Loucy (cell line): ENCODE data around the gene CPSF4L.
A peak's percentile ranks its signal among the peaks of the same experiment; 100 is the strongest.

Source experiments
- H2AFZ ChIP-seq: fragments of 200-600 bp; sonication (generic); 2 replicates; pipeline ENCODE4 v1.6.0; 2016; ENCODE audit warnings: antibody characterized with exemption, mild to moderate bottlenecking, low read length, moderate library complexity
- H3F3A ChIP-seq: fragments of 200-600 bp; 2 replicates; pipeline ENCODE4 v1.6.0; 2016; ENCODE audit warnings: antibody characterized with exemption, low read depth, mild to moderate bottlenecking
- H3K27me3 ChIP-seq: fragments of 200-600 bp; sonication (generic); 2 replicates; pipeline ENCODE4 v1.6.1; 2014; ENCODE audit warnings: low read length, mild to moderate bottlenecking; ENCODE audit not compliant: insufficient read depth, poor library complexity, severe bottlenecking
- H3K36me3 ChIP-seq: fragments of 200-600 bp; sonication (generic); 2 replicates; pipeline ENCODE4 v1.6.1; 2016; ENCODE audit warnings: low read length; ENCODE audit not compliant: insufficient read depth
- H3K4me1 ChIP-seq: fragments of 200-600 bp; sonication (generic); 2 replicates; pipeline ENCODE4 v1.5.1; 2014; ENCODE audit warnings: low read length, mild to moderate bottlenecking; ENCODE audit not compliant: insufficient read depth, poor library complexity, severe bottlenecking
- H3K4me2 ChIP-seq: fragments of 200-600 bp; sonication (generic); 2 replicates; pipeline ENCODE4 v1.6.0; 2014; ENCODE audit warnings: antibody characterized with exemption, low read length, low read depth, mild to moderate bottlenecking; ENCODE audit not compliant: poor library complexity, severe bottlenecking
- H3K4me3 ChIP-seq: fragments of 200-600 bp; sonication (generic); 2 replicates; pipeline ENCODE4 v1.5.1; 2014; ENCODE audit warnings: low read length, mild to moderate bottlenecking, mixed read lengths; ENCODE audit not compliant: poor library complexity, severe bottlenecking
- H3K79me2 ChIP-seq: fragments of 200-600 bp; sonication (generic); 2 replicates; pipeline ENCODE4 v1.6.1; 2014; ENCODE audit warnings: low read length; ENCODE audit not compliant: insufficient read depth
- H3K9ac ChIP-seq: fragments of 200-600 bp; sonication (generic); 2 replicates; pipeline ENCODE4 v1.6.0; 2014; ENCODE audit warnings: mild to moderate bottlenecking, low read depth, low read length, moderate library complexity; ENCODE audit not compliant: poor library complexity, severe bottlenecking
- H3K9me2 ChIP-seq: fragments of 200-600 bp; sonication (generic); replicated peaks from 2 replicates; pipeline ENCODE4 v1.6.1; 2016; ENCODE audit warnings: low read depth, low read length, mixed read lengths
- H3K9me3 ChIP-seq: fragments of 200-600 bp; sonication (generic); 2 replicates; pipeline ENCODE4 v1.6.1; 2014; ENCODE audit warnings: mild to moderate bottlenecking, antibody characterized with exemption, low read length, low read depth; ENCODE audit not compliant: insufficient read depth
- H4K20me1 ChIP-seq: fragments of 200-600 bp; sonication (generic); 2 replicates; pipeline ENCODE4 v1.6.0; 2014; ENCODE audit warnings: antibody characterized with exemption, low read length, mild to moderate bottlenecking; ENCODE audit not compliant: insufficient read depth, poor library complexity, severe bottlenecking
- EZH2phosphoT487 ChIP-seq: fragments of 200-600 bp; IDR thresholded peaks from 2 replicates; pipeline ENCODE4 v1.6.1; 2018; ENCODE audit warnings: antibody characterized with exemption, mild to moderate bottlenecking, moderate library complexity, borderline replicate concordance
- TF ChIP-seq, protein P1 (sequence below): fragments of 200-600 bp; sonication (generic); conservative IDR thresholded peaks from 2 replicates; pipeline ENCODE4 v1.5.1; 2014; ENCODE audit warnings: mild to moderate bottlenecking, antibody characterized with exemption, low read length

The CPSF4L gene

GRCh38 chr17:73293480-73293911 is 31.8 kb upstream of the CPSF4L start:
- Histone ChIP-seq H3K9me2 (no peaks in the 10 kb centered on the region), H3K36me3 (no peaks in the 10 kb centered on the region), H3K27me3 (no peaks in the 10 kb centered on the region), H3K9ac (no peak overlapping the region), H4K20me1 (no peaks in the 10 kb centered on the region), H3K4me1 (peaks cover 22% of the 10 kb centered on the region), H3K4me2 (no peak overlapping the region), H3K4me3 (no peak overlapping the region), H3F3A (no peaks in the 10 kb centered on the region), H3K9me3 (no peaks in the 10 kb centered on the region), H3K79me2 (no peaks in the 10 kb centered on the region), H2AFZ (no peak overlapping the region)
- TF ChIP-seq EZH2phosphoT487 = no peak
- TF ChIP-seq, protein P1, sequence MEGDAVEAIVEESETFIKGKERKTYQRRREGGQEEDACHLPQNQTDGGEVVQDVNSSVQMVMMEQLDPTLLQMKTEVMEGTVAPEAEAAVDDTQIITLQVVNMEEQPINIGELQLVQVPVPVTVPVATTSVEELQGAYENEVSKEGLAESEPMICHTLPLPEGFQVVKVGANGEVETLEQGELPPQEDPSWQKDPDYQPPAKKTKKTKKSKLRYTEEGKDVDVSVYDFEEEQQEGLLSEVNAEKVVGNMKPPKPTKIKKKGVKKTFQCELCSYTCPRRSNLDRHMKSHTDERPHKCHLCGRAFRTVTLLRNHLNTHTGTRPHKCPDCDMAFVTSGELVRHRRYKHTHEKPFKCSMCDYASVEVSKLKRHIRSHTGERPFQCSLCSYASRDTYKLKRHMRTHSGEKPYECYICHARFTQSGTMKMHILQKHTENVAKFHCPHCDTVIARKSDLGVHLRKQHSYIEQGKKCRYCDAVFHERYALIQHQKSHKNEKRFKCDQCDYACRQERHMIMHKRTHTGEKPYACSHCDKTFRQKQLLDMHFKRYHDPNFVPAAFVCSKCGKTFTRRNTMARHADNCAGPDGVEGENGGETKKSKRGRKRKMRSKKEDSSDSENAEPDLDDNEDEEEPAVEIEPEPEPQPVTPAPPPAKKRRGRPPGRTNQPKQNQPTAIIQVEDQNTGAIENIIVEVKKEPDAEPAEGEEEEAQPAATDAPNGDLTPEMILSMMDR = no peak

DNA sequence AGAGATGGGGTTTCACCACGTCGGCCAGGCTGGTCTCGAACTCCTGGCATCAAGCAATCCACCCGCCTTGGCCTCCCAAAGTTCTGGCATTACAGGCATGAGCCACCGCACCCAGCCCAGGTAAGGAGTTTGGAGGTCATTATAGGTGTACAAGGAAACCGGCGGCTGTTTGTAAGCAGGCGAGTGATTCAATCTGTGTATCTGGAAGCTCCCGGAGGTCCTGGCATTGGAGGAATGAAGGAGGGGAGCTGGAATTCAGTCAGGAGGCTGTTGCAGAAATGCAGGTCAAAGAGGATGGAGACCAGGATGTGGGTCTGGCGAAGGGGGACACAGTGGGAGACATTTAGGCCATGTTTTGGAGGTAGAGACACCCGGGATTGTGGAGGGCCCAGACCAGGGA is 31.4 kb upstream of the CPSF4L start:
- no peaks in the 10 kb centered on the region for H3K27me3 ChIP-seq
- H3K9ac ChIP-seq = no peak overlapping the region
- no peak overlapping the region for H2AFZ ChIP-seq
- no peaks in the 10 kb centered on the region for H3K9me3 ChIP-seq
- H3K9me2 ChIP-seq = no peaks in the 10 kb centered on the region
- no peak overlapping the region for H3K4me2 ChIP-seq
- TF ChIP-seq EZH2phosphoT487 = no peak
- TF ChIP-seq, protein P1 = no peak
- H3K4me3 ChIP-seq = no peak overlapping the region
- no peaks in the 10 kb centered on the region for H3K36me3 ChIP-seq
- H3F3A ChIP-seq = no peaks in the 10 kb centered on the region
- H3K79me2 ChIP-seq = no peaks in the 10 kb centered on the region
- no peaks in the 10 kb centered on the region for H4K20me1 ChIP-seq
- H3K4me1 ChIP-seq = peaks cover 22% of the 10 kb centered on the region

DNA sequence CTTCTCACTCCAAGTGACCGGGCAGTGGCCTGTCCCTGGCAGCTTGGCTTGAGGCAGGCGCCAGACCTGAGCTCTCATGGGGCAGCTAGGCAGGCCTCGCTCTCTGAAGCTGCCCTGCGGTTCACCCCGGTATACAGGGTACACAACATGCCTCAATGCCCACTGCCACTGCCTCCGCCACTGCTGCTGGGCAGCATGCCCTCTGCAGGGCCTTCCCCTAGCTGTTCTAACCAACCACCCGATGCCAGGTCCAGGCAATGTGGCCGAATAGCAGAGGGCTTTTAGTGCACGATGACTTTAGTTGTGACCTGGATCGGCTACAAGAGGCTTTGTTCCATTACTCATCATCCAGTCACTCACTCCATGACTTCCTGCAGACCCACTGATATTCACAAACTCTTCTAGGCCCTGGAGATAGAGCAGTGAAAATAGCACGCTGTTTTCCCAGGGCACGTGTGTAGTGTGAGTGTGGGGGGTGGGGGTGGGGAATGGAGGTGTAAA is 30.4 kb upstream of the CPSF4L start:
- Histone ChIP-seq H3K79me2 (no peaks in the 10 kb centered on the region), H3K4me2 (peak overlapping the region; percentile 71), H3K27me3 (no peaks in the 10 kb centered on the region), H3K36me3 (no peaks in the 10 kb centered on the region), H3F3A (no peaks in the 10 kb centered on the region), H3K9me2 (no peaks in the 10 kb centered on the region), H3K9ac (no peak overlapping the region), H2AFZ (no peak overlapping the region), H4K20me1 (no peaks in the 10 kb centered on the region), H3K4me1 (peaks cover 22% of the 10 kb centered on the region), H3K4me3 (no peak overlapping the region), H3K9me3 (no peaks in the 10 kb centered on the region)
- no peak for TF ChIP-seq EZH2phosphoT487
- TF ChIP-seq, protein P1 = no peak
